A673 (cell line): ENCODE measurements around the gene PPTC7. TPM values are rescaled to one million over a fixed set of nuclear protein-coding genes. Genes with fewer than 3 reads are reported as not detected.
A peak's percentile ranks its signal among the peaks of the same experiment; 100 is the strongest.

Source experiments
- BruUV-seq: library from RNA; stranded (reverse); fragments of 400-500 nt; replicated peaks from 2 replicates; lab custom pipeline; 2021; lab: Mats Ljungman, UMichigan
- CTCF ChIA-PET: fragments of 300-600 bp; sonication (Branson Sonifier 250); formaldehyde crosslinking; loops from one replicate; lab custom pipeline; 2022; ENCODE audit warnings: antibody characterized with exemption; lab: Charles Lee
- POLR2A ChIA-PET: fragments of 300-600 bp; sonication (Branson Sonifier 250); formaldehyde crosslinking; loops from one replicate; lab custom pipeline; 2022; ENCODE audit warnings: antibody characterized with exemption; ENCODE audit not compliant: low non-redundant PET; lab: Charles Lee
- DNase-seq: peaks from one replicate; pipeline ENCODE4 v3.0.0-alpha.2; 2015; ENCODE audit warnings: low spot score
- H3K27ac ChIP-seq: fragments of 200-600 bp; sonication (generic); 2 replicates; pipeline ENCODE4 v1.5.1; 2016; ENCODE audit warnings: mixed run types, low read depth, mild to moderate bottlenecking, mixed read lengths, antibody characterized with exemption, low read length; ENCODE audit not compliant: poor library complexity, severe bottlenecking
- H3K27me3 ChIP-seq: fragments of 200-600 bp; sonication (generic); replicated peaks from 2 replicates; pipeline ENCODE4 v1.6.1; 2017; ENCODE audit warnings: mixed run types, low read depth, mild to moderate bottlenecking, mixed read lengths, antibody characterized with exemption, low read length; ENCODE audit not compliant: insufficient read depth, poor library complexity
- H3K36me3 ChIP-seq: fragments of 200-600 bp; sonication (generic); 2 replicates; pipeline ENCODE4 v1.6.1; 2016; ENCODE audit warnings: mixed run types, mild to moderate bottlenecking, mixed read lengths, antibody characterized with exemption, low read length; ENCODE audit not compliant: insufficient read depth, poor library complexity, severe bottlenecking
- H3K4me1 ChIP-seq: fragments of 200-600 bp; sonication (generic); 2 replicates; pipeline ENCODE4 v1.6.1; 2017; ENCODE audit warnings: mixed run types, mild to moderate bottlenecking, mixed read lengths, antibody characterized with exemption, low read length; ENCODE audit not compliant: insufficient read depth, poor library complexity, severe bottlenecking
- H3K4me3 ChIP-seq: fragments of 200-600 bp; sonication (generic); 2 replicates; pipeline ENCODE4 v1.5.1; 2016; ENCODE audit warnings: low read depth, mixed run types, mild to moderate bottlenecking, mixed read lengths, low read length; ENCODE audit not compliant: poor library complexity, severe bottlenecking
- H3K9me3 ChIP-seq: fragments of 200-600 bp; sonication (generic); 2 replicates; pipeline ENCODE4 v1.6.1; 2016; ENCODE audit warnings: mixed run types, low read depth, mild to moderate bottlenecking, mixed read lengths, antibody characterized with exemption, low read length; ENCODE audit not compliant: poor library complexity, severe bottlenecking
- CTCF ChIP-seq: fragments of 300-800, 200-600 bp; sonication (generic); conservative IDR thresholded peaks from 2 replicates; pipeline ENCODE4 v1.5.1; 2017; ENCODE audit warnings: low read depth, mild to moderate bottlenecking, antibody characterized with exemption, low read length, moderate library complexity, mixed read lengths
- EZH2 ChIP-seq: fragments of 200-600 bp; sonication (generic); IDR thresholded peaks from 2 replicates; pipeline ENCODE4 v1.6.1; 2017; ENCODE audit warnings: borderline replicate concordance, low read depth, mild to moderate bottlenecking, mixed read lengths, antibody characterized with exemption, low read length; ENCODE audit not compliant: poor library complexity, severe bottlenecking
- intact Hi-C: fragments of 100-400 bp; cut with micrococcal nuclease; formaldehyde crosslinking; loops from one replicate; pipeline ENCODE4 v1.10.0; 2022; ENCODE audit not compliant: unreplicated experiment
- total RNA-seq: library from RNA; stranded (reverse); gene quantifications from 2 replicates; pipeline ENCODE4 v1.2.3, GENCODE V29; 2021

The PPTC7 gene
- total RNA-seq, 1 experiment from 2014 or later, result 30.9 TPM

- no peaks in the 10 kb centered on the region for H3K9me3 ChIP-seq
- ChIA-PET POLR2A (no interaction called here), CTCF (no interaction called here)
- H3K4me3 ChIP-seq, result no peak overlapping the region
- BruUV-seq, result no TSS peak
- no peak overlapping the region for H3K27ac ChIP-seq
- no peak for DNase-seq
- intact Hi-C loops, result no loop called here
- TF ChIP-seq CTCF (no peak), EZH2 (no peak)
- H3K36me3 ChIP-seq, result peaks cover 9% of the 10 kb centered on the region
- H3K4me1 ChIP-seq, result peaks cover 27% of the 10 kb centered on the region
- no peaks in the 10 kb centered on the region for H3K27me3 ChIP-seq
Observed at GRCh38 chr12:110554184-110554583, 28.9 kb downstream of the PPTC7 start.

GRCh38 chr12:110550981-110551380, 32.1 kb downstream of the PPTC7 start:
- TF ChIP-seq EZH2 (no peak), CTCF (no peak)
- H3K4me1 ChIP-seq, result peaks cover 31% of the 10 kb centered on the region
- ChIA-PET CTCF (no interaction called here), POLR2A (interaction anchor here (0.6 kb wide), 1 partner anchor 30 kb away, joined by 5 read pairs; no protein-coding TSS in a partner anchor)
- no peak for DNase-seq
- BruUV-seq, result no TSS peak
- no peak overlapping the region for H3K27ac ChIP-seq
- H3K4me3 ChIP-seq, result no peak overlapping the region
- H3K27me3 ChIP-seq, result no peaks in the 10 kb centered on the region
- no peaks in the 10 kb centered on the region for H3K9me3 ChIP-seq
- H3K36me3 ChIP-seq, result peaks cover 15% of the 10 kb centered on the region
- intact Hi-C loops, result no loop called here

- H3K36me3 ChIP-seq, result peaks cover 15% of the 10 kb centered on the region
- H3K27ac ChIP-seq, result peak overlapping the region; percentile 33
- TF ChIP-seq CTCF (no peak), EZH2 (no peak)
- intact Hi-C loops, result loop anchor here (5.0 kb wide), 1 partner anchor 82 kb away; the partner anchor contains the start of genes FAM216A and GPN3
- no peaks in the 10 kb centered on the region for H3K27me3 ChIP-seq
- POLR2A ChIA-PET, result no interaction called here
- no peaks in the 10 kb centered on the region for H3K9me3 ChIP-seq
- BruUV-seq, result no TSS peak
- H3K4me3 ChIP-seq, result no peak overlapping the region
- no peak for DNase-seq
- peaks cover 30% of the 10 kb centered on the region for H3K4me1 ChIP-seq
- CTCF ChIA-PET, result interaction anchor here (0.6 kb wide), 1 partner anchor 137 kb away, joined by 3 read pairs; no protein-coding TSS in a partner anchor
Observed at GRCh38 chr12:110549716-110550115, 33.4 kb downstream of the PPTC7 start.
